CD14-positive monocyte (primary cell): ENCODE results near the gene TMEM239. TPM values are rescaled to one million over a fixed set of nuclear protein-coding genes. Genes with fewer than 3 reads are reported as not detected.

ENCODE experiments used
- DNase-seq, 3 donors: peaks; one replicate each; pipeline ENCODE4 v3.0.0-alpha.2; 2011 to 2022
- H2AFZ ChIP-seq: 2 replicates; pipeline ENCODE4 v1.6.0; 2012; ENCODE audit warnings: mild to moderate bottlenecking, low read depth, low read length, inconsistent platforms; ENCODE audit not compliant: insufficient read depth, poor library complexity, severe bottlenecking
- H3K27ac ChIP-seq, 2 donors: 1 replicate in 1 of 2; 2 replicates in 1 of 2; pipeline ENCODE4 v1.5.1; 2012 to 2013; ENCODE audit warnings: low read length in 2 of 2, control low read depth in 1 of 2, inconsistent platforms in 1 of 2, low read depth in 1 of 2, mild to moderate bottlenecking in 1 of 2
- H3K27me3 ChIP-seq, 2 donors: one replicate each; pipeline versions ENCODE4 v1.6.0 to v1.6.1; 2011 to 2013; ENCODE audit warnings: low read length in 2 of 2; ENCODE audit not compliant: control insufficient read depth in 2 of 2, insufficient read depth in 2 of 2
- H3K36me3 ChIP-seq, 2 donors: replicated peaks in 1 of 2; 1 replicate in 1 of 2; 2 replicates in 1 of 2; pipeline versions ENCODE4 v1.5.1 to v1.6.1; 2012 to 2013; ENCODE audit warnings: low read length in 2 of 2, control low read depth in 1 of 2, inconsistent platforms in 1 of 2, mild to moderate bottlenecking in 1 of 2; ENCODE audit not compliant: insufficient read depth in 2 of 2, control insufficient read depth in 1 of 2
- H3K4me1 ChIP-seq, 2 donors: 1 replicate in 1 of 2; 2 replicates in 1 of 2; pipeline versions ENCODE4 v1.5.1 to v1.6.1; 2012 to 2013; ENCODE audit warnings: low read length in 2 of 2, control low read depth in 1 of 2, inconsistent platforms in 1 of 2, mild to moderate bottlenecking in 1 of 2, moderate library complexity in 1 of 2; ENCODE audit not compliant: insufficient read depth in 2 of 2, control insufficient read depth in 1 of 2
- H3K4me2 ChIP-seq: replicated peaks from 2 replicates; pipeline ENCODE3; 2012; ENCODE audit warnings: low read length, moderate library complexity, mild to moderate bottlenecking; ENCODE audit not compliant: poor library complexity, severe bottlenecking; ENCODE audit errors: extremely low read depth
- H3K4me3 ChIP-seq, 3 experiments: fragments of 200-600 bp in 1 of 3; sonication (generic) in 1 of 3; replicated peaks in 1 of 3; 1 replicate in 2 of 3; 2 replicates in 1 of 3; pipeline ENCODE4 v1.5.1; 2011 to 2013; ENCODE audit warnings: low read length in 3 of 3, mild to moderate bottlenecking in 3 of 3, control low read depth in 2 of 3, low read depth in 2 of 3, inconsistent platforms in 1 of 3, moderate library complexity in 1 of 3
- H3K79me2 ChIP-seq: 2 replicates; pipeline ENCODE4 v1.6.0; 2012; ENCODE audit warnings: mild to moderate bottlenecking, control low read depth, inconsistent platforms, low read length, moderate library complexity; ENCODE audit not compliant: insufficient read depth
- H3K9ac ChIP-seq: 2 replicates; pipeline ENCODE4 v1.6.0; 2017; ENCODE audit warnings: low read length, mild to moderate bottlenecking; ENCODE audit not compliant: insufficient read depth, poor library complexity, severe bottlenecking
- H3K9me3 ChIP-seq, 2 donors: replicated peaks in 1 of 2; 1 replicate in 1 of 2; 2 replicates in 1 of 2; pipeline versions ENCODE4 v1.5.1 to v1.6.1; 2012 to 2013; ENCODE audit warnings: low read length in 2 of 2, control low read depth in 1 of 2; ENCODE audit not compliant: control insufficient read depth in 1 of 2, insufficient read depth in 1 of 2
- H4K20me1 ChIP-seq: 2 replicates; pipeline ENCODE4 v1.6.0; 2012; ENCODE audit warnings: mild to moderate bottlenecking, low read length, control low read depth, moderate library complexity; ENCODE audit not compliant: insufficient read depth
- H3K27ac Mint-ChIP-seq, 7 donors: one replicate each; pipeline ENCODE4 v1.8.0; 2020; ENCODE audit warnings: mild to moderate bottlenecking in 7 of 7, mixed read lengths in 7 of 7, moderate library complexity in 6 of 7, inconsistent platforms in 2 of 7
- H3K27me3 Mint-ChIP-seq, 3 donors: one replicate each; pipeline ENCODE4 v1.8.0; 2021 to 2022; ENCODE audit warnings: low read depth in 3 of 3, mild to moderate bottlenecking in 3 of 3, mixed read lengths in 3 of 3, moderate library complexity in 3 of 3, inconsistent platforms in 1 of 3
- H3K36me3 Mint-ChIP-seq, 2 donors: one replicate each; pipeline ENCODE4 v1.8.0; 2020; ENCODE audit warnings: mixed read lengths in 2 of 2, inconsistent platforms in 1 of 2, mild to moderate bottlenecking in 1 of 2
- H3K4me1 Mint-ChIP-seq: one replicate; pipeline ENCODE4 v1.8.0; 2020; ENCODE audit warnings: mild to moderate bottlenecking, mixed read lengths
- H3K4me3 Mint-ChIP-seq, 2 donors: one replicate each; pipeline ENCODE4 v1.8.0; 2020; ENCODE audit warnings: mild to moderate bottlenecking in 2 of 2, mixed read lengths in 2 of 2, moderate library complexity in 1 of 2
- H3K9me3 Mint-ChIP-seq, 7 donors: one replicate each; pipeline ENCODE4 v1.8.0; 2020 to 2022; ENCODE audit warnings: mixed read lengths in 7 of 7, mild to moderate bottlenecking in 6 of 7, moderate library complexity in 6 of 7, inconsistent platforms in 2 of 7
- CTCF ChIP-seq: fragments of 200-600 bp; IDR thresholded peaks from one replicate; pipeline ENCODE4 v1.8.0; 2022; ENCODE audit warnings: antibody characterized with exemption, mild to moderate bottlenecking
- WGBS: methylation state at CpG from one replicate; pipeline ENCODE4 v1.1.5; 2013; ENCODE audit warnings: missing lambda C conversion rate; ENCODE audit not compliant: insufficient coverage; 5-methylcytosine and 5-hydroxymethylcytosine counted together
- intact Hi-C, 2 donors: fragments of 100-400 bp; cut with micrococcal nuclease; formaldehyde crosslinking; loops; one replicate each; pipeline versions ENCODE4 v1.15.0 to v1.15.1; 2023
- polyA plus RNA-seq, 3 donors: library from polyadenylated mRNA; depleted of rRNA in 1 of 3; unstranded in 2 of 3; stranded (reverse) in 1 of 3; fragments of 300-500 nt in 2 of 3; fragments of >200 nt in 1 of 3; fragmentation: Illumina TruSeq in 2 of 3; gene quantifications; 1 replicate in 2 of 3; 2 replicates in 1 of 3; pipeline ENCODE4 v1.2.3, GENCODE V29; 2012 to 2021

TMEM239 gene
- polyA plus RNA-seq, 3 donors = not detected

DNA sequence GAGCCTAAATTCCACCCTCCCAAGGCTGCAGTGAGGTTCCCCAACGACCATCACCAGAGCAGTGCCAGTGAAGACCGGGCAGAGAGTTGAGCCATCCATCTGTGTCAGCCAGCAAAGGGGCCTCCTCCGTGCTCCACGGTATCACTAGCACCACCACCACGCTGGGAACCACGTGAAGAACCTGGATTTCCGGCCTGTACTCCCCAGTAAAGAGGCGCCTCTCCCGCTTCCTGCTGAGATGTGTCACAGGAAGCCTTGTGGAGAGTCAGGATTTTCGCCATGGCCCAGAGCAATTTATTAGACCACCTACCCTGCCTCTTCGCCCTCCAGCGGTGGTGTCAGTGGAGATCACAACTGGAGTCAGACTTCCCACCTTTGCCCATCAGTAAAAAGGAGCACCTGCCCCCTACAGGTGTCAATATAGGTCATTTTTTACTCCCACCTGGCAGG lies 44.5 kb upstream of the TMEM239 start:
- Histone ChIP-seq H3K27ac (no peak overlapping the region), H3K4me3 (no peak overlapping the region), H3K9ac (no peak overlapping the region), H3K36me3 (no peaks in the 10 kb centered on the region), H3K27me3 (no peaks in the 10 kb centered on the region), H3K79me2 (no peaks in the 10 kb centered on the region), H3K4me2 (no peak overlapping the region), H2AFZ (peak overlapping the region; percentile 29), H3K4me1 (no peaks in the 10 kb centered on the region), H3K9me3 (no peaks in the 10 kb centered on the region), H4K20me1 (no peaks in the 10 kb centered on the region)
- intact Hi-C loops = no loop called here
- Mint-ChIP-seq H3K36me3 (no peaks in the 10 kb centered on the region), H3K9me3 (peaks cover 0 to 5% (median 2%) of the 10 kb centered on the region in 7 donors), H3K4me3 (no peak overlapping the region), H3K27me3 (peaks cover 9 to 11% (median 11%) of the 10 kb centered on the region in 3 donors), H3K4me1 (peaks cover 14% of the 10 kb centered on the region), H3K27ac (no peak overlapping the region)
- no peak for TF ChIP-seq CTCF
- no peak for DNase-seq
- WGBS = 32% methylated on average over 8 of the region's 12 CpGs

- H4K20me1 ChIP-seq = no peaks in the 10 kb centered on the region
- H2AFZ ChIP-seq = no peak overlapping the region
- TF ChIP-seq CTCF = no peak
- H3K36me3 Mint-ChIP-seq = no peaks in the 10 kb centered on the region
- no peak overlapping the region for H3K9ac ChIP-seq
- no peak for DNase-seq
- intact Hi-C loops = no loop called here
- H3K4me2 ChIP-seq = no peak overlapping the region
- H3K27ac Mint-ChIP-seq = no peak overlapping the region
- no peak overlapping the region for H3K4me3 ChIP-seq
- peaks cover 7 to 12% (median 11%) of the 10 kb centered on the region in 3 donors for H3K27me3 Mint-ChIP-seq
- no peaks in the 10 kb centered on the region for H3K4me1 ChIP-seq
- no peaks in the 10 kb centered on the region for H3K9me3 ChIP-seq
- H3K36me3 ChIP-seq = no peaks in the 10 kb centered on the region
- no peak overlapping the region for H3K27ac ChIP-seq
- H3K9me3 Mint-ChIP-seq = peaks cover 0 to 6% (median 2%) of the 10 kb centered on the region in 7 donors
- WGBS = 80% methylated on average over 4 of the region's 9 CpGs
- peaks cover 21% of the 10 kb centered on the region for H3K4me1 Mint-ChIP-seq
- H3K79me2 ChIP-seq = no peaks in the 10 kb centered on the region
- H3K4me3 Mint-ChIP-seq = no peak overlapping the region
- H3K27me3 ChIP-seq = no peaks in the 10 kb centered on the region
These were observed 42.4 kb upstream of the TMEM239 start for GRCh38 chr20:2773812-2774211.
